C4-2B (cell line): ENCODE data around the gene DLG1.

Experiments used
- ZFX ChIP-seq: fragments of 450-650 bp; IDR thresholded peaks from 2 replicates; pipeline ENCODE4 v1.6.1; 2017
- TF ChIP-seq, protein P1 (sequence below): fragments of 450-650 bp; conservative IDR thresholded peaks from 2 replicates; pipeline ENCODE4 v1.5.1; 2017; ENCODE audit warnings: mild to moderate bottlenecking

DNA sequence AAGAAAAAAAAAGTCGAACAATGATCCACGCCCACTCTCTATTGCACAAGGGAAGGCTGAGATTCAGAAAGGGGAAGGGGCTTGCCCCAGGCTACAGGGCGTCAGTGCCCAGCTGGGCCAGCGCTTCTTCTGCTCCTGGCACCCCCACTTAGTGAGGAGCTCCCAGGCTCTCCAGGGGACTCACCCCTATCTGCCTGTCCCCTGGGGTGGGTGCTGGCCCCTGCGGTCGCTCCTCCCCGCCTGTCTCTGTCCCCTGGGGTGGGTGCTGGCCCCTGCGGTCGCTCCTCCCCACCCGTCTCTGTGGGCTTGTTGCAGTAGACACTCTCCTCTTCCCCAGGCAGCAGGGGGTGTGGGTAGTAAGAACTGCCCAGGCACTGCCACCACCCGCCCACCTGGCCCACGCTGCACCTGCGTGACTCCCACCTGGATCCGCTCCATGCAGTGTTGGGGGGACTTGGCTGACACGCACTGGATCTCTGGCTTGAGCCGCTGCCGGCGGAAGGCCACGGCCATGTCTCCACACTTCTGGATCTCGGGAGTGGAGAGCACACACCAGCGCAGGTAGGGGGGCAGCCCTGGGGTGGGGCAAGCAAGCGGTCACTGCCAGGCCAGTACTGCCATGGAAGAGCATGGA lies 283.4 kb downstream of the DLG1 start:
- TF ChIP-seq, protein P1, sequence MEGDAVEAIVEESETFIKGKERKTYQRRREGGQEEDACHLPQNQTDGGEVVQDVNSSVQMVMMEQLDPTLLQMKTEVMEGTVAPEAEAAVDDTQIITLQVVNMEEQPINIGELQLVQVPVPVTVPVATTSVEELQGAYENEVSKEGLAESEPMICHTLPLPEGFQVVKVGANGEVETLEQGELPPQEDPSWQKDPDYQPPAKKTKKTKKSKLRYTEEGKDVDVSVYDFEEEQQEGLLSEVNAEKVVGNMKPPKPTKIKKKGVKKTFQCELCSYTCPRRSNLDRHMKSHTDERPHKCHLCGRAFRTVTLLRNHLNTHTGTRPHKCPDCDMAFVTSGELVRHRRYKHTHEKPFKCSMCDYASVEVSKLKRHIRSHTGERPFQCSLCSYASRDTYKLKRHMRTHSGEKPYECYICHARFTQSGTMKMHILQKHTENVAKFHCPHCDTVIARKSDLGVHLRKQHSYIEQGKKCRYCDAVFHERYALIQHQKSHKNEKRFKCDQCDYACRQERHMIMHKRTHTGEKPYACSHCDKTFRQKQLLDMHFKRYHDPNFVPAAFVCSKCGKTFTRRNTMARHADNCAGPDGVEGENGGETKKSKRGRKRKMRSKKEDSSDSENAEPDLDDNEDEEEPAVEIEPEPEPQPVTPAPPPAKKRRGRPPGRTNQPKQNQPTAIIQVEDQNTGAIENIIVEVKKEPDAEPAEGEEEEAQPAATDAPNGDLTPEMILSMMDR: no peak
- no peak for TF ChIP-seq ZFX
